Esophagus squamous epithelium (tissue), 5 donors: ENCODE data around the gene SNCB. TPM values are rescaled to one million over a fixed set of nuclear protein-coding genes. Genes with fewer than 3 reads are reported as not detected.

ENCODE experiments used
- DNase-seq: peaks from one replicate; lab custom pipeline; 2025; lab: John Stamatoyannopoulos, UW
- H3K27ac ChIP-seq, 4 donors: fragments of 200-600 bp; sonication (generic); one replicate each; pipeline ENCODE4 v1.5.1; 2016 to 2019; ENCODE audit warnings: mild to moderate bottlenecking in 1 of 4
- H3K27me3 ChIP-seq, 4 donors: fragments of 200-600 bp; sonication (generic); 1 replicate in 3 of 4; 2 replicates in 1 of 4; pipeline versions ENCODE4 v1.5.1 to v1.6.0; 2017 to 2021; ENCODE audit warnings: antibody characterized with exemption in 1 of 4
- H3K36me3 ChIP-seq, 3 donors: fragments of 200-600 bp; sonication (generic); one replicate each; pipeline ENCODE4 v1.5.1; 2016 to 2019
- H3K4me1 ChIP-seq, 3 donors: fragments of 200-600 bp; sonication (generic); one replicate each; pipeline ENCODE4 v1.5.1; 2017 to 2019
- H3K4me3 ChIP-seq, 4 donors: fragments of 200-600 bp; sonication (generic); 1 replicate in 3 of 4; 2 replicates in 1 of 4; pipeline ENCODE4 v1.5.1; 2016 to 2019; ENCODE audit warnings: mild to moderate bottlenecking in 2 of 4, moderate library complexity in 1 of 4
- H3K9me3 ChIP-seq, 3 donors: fragments of 200-600 bp; sonication (generic); one replicate each; pipeline ENCODE4 v1.5.1; 2016 to 2019
- POLR2A ChIP-seq, 4 donors: fragments of 450-650 bp; IDR thresholded peaks; one replicate each; pipeline ENCODE4 v1.6.1; 2017; ENCODE audit warnings: antibody characterized with exemption in 4 of 4, mild to moderate bottlenecking in 4 of 4, moderate library complexity in 3 of 4
- WGBS, 2 donors: methylation state at CpG; one replicate each; pipeline ENCODE4 v1.1.5; 2018; 5-methylcytosine and 5-hydroxymethylcytosine counted together
- intact Hi-C: fragments of 100-400 bp; cut with DNase I; formaldehyde crosslinking; loops from one replicate; pipeline ENCODE4 v1.15.0; 2022
- total RNA-seq, 4 donors: library from RNA; depleted of rRNA; stranded (reverse); fragments of >200 nt; gene quantifications; one replicate each; pipeline ENCODE4 v1.1.0, GENCODE V29; 2016
- TF ChIP-seq, protein P1 (sequence below), 6 experiments: fragments of 450-650 bp in 4 of 6; fragments of 200-600 bp in 2 of 6; sonication (generic) in 2 of 6; IDR thresholded peaks; one replicate each; pipeline ENCODE4 v1.5.1; 2016 to 2019; ENCODE audit warnings: antibody characterized with exemption in 6 of 6, mild to moderate bottlenecking in 4 of 6, moderate library complexity in 4 of 6
- donor health status: DM: yes; HTN: yes; CAD: no.

SNCB gene
- total RNA-seq, 4 donors from 2014 or later = not detected

DNA sequence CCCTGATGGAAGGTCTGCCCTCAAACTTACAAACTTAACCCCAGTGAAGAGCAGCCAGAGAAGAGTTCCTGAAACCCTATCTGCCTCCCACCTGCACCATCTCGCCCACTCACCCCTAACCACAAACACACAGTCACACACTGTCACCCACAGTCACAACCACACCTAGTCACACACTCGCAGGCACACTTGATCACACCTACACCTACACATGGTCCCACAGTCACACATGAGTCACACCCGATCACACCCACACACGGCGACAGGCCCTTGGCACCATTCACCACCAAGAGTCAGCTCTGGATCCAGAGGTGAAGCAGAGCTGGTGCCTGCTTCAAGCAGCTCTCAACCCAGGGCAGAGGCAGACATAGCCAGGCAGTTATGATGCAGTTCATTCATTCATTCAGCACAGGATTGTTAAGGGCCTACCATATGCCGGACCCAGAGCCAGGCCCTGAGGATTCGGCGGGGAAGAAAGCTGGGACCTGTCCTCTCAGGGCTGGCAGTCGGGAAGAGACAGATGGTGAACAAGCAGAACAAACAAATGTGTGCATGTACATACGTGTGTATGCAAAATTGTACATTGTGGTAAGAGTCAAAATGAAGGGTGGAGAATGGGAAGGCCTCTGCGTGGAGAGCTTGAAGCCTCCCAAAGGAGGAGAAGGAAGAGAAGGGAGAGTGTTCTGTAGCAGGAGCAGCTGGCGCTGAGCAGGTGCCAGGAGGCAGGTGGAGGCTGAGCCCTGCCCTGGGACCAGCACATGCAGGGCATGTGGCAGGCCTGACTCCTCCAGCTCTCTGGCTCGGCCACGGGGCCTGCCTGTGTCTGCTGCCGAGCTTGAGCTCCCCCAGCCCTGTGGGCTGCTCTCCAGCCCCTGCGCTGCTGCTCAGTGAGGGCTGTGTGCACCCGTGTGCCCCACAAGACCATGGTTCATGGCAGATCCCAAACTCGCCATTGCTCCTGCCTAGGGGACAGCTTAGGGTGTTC is 23.4 kb upstream of the SNCB start:
- Histone ChIP-seq H3K36me3 (peaks cover 8 to 48% (median 9%) of the 10 kb centered on the region in 3 donors), H3K4me3 (no peak overlapping the region), H3K27me3 (no peaks in the 10 kb centered on the region), H3K4me1 (peaks cover 24 to 57% (median 34%) of the 10 kb centered on the region in 3 donors), H3K27ac (peak overlapping the region; percentile 0 to 39 (median 10)), H3K9me3 (no peaks in the 10 kb centered on the region)
- 47 to 52% methylated on average over 10 to 14 of the region's 18 CpGs for WGBS, 2 donors
- DNase-seq = no peak
- TF ChIP-seq POLR2A (IDR thresholded peaks at IDR 0.05) = no peak
- intact Hi-C loops = no loop called here

DNA sequence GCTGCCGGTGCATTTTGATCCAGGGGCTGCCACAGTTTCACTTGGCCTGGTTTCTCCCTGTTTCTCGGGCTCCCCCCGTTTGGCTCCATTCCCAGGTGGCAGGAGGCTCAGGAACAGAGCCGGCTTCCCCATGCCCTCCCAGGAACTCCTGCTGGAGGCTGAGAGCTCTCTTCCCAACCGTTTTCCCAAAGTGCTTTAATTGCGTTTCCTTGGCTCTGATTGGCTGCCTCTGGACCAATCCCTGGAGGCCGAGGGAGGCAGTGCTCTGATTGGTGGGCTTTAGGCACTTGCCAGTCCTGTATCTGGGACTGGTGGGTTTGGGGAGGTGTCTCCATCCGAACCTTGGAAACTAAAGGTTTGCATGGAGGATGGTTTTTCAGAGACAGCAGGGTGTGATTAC is 21.8 kb upstream of the SNCB start:
- Histone ChIP-seq H3K4me3 (no peak overlapping the region), H3K27me3 (no peaks in the 10 kb centered on the region), H3K4me1 (peaks cover 27 to 60% (median 37%) of the 10 kb centered on the region in 3 donors), H3K27ac (no peak overlapping the region), H3K9me3 (no peaks in the 10 kb centered on the region), H3K36me3 (peaks cover 5 to 40% (median 8%) of the 10 kb centered on the region in 3 donors)
- intact Hi-C loops = no loop called here
- no peak for DNase-seq
- TF ChIP-seq, protein P1, sequence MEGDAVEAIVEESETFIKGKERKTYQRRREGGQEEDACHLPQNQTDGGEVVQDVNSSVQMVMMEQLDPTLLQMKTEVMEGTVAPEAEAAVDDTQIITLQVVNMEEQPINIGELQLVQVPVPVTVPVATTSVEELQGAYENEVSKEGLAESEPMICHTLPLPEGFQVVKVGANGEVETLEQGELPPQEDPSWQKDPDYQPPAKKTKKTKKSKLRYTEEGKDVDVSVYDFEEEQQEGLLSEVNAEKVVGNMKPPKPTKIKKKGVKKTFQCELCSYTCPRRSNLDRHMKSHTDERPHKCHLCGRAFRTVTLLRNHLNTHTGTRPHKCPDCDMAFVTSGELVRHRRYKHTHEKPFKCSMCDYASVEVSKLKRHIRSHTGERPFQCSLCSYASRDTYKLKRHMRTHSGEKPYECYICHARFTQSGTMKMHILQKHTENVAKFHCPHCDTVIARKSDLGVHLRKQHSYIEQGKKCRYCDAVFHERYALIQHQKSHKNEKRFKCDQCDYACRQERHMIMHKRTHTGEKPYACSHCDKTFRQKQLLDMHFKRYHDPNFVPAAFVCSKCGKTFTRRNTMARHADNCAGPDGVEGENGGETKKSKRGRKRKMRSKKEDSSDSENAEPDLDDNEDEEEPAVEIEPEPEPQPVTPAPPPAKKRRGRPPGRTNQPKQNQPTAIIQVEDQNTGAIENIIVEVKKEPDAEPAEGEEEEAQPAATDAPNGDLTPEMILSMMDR (IDR thresholded peaks at IDR 0.05) = no peak
- no peak for TF ChIP-seq POLR2A (IDR thresholded peaks at IDR 0.05)
- WGBS, 2 donors = 79 to 80% methylated on average over 6 to 7 of the region's 8 CpGs

DNA sequence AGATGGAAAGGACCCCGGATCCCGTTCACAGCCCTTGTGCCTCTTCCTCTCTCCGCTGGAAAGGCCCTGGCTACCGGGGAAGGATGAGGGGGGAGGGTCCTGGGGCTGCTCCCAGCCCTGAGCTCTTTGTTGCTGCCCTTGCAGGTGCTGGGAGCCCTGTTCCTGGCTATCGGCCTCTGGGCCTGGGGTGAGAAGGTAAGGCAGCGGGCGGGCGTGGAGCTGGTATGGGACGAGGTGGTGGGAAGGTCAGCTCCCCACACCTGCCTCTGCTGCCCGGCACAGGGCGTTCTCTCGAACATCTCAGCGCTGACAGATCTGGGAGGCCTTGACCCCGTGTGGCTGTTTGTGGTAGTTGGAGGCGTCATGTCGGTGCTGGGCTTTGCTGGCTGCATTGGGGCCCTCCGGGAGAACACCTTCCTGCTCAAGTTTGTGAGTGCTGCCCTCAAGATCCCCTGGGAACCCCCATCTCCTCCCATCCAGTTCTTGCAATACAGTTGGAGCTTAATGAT is 21.2 kb upstream of the SNCB start:
- no peak for TF ChIP-seq POLR2A (IDR thresholded peaks at IDR 0.05)
- TF ChIP-seq, protein P1 (IDR thresholded peaks at IDR 0.05) = no peak
- peaks cover 31 to 64% (median 40%) of the 10 kb centered on the region in 3 donors for H3K4me1 ChIP-seq
- intact Hi-C loops = no loop called here

DNA sequence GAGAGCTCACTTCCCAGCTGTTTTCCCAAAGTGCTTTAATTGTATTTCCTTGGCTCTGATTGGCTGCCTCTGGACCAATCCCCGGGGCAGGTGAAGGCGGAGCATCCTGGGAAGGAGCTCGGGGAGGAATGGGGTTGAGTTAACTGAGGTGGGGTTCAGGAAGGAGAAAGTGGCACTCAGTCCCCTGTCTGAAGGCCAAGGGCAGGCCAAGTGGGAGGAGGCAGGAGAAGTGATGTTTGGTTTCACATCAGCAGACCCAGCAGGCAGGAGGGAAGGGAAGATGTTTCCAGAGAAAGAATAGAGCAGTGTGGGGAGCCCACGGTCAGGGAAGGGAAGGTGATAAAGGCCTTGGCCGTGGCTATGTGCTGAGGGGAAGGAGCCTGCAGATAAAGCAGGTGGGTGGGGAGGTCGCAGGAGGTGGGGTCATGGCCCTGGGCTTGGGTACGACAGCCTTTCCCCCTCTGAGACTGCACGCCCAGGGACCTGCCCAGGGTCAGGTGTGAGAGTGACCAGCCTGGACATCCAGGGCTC is 20.1 kb upstream of the SNCB start:
- WGBS, 2 donors = 80 to 81% methylated on average over 8 of the region's 8 CpGs
- H3K4me1 ChIP-seq = peaks cover 32 to 68% (median 41%) of the 10 kb centered on the region in 3 donors
- no peak overlapping the region for H3K4me3 ChIP-seq
- no peaks in the 10 kb centered on the region for H3K9me3 ChIP-seq
- H3K27ac ChIP-seq = no peak overlapping the region
- no peaks in the 10 kb centered on the region for H3K27me3 ChIP-seq
- no peak for TF ChIP-seq POLR2A (IDR thresholded peaks at IDR 0.05)
- TF ChIP-seq, protein P1 (IDR thresholded peaks at IDR 0.05) = no peak
- H3K36me3 ChIP-seq = peaks cover 0 to 23% (median 4%) of the 10 kb centered on the region in 3 donors
- intact Hi-C loops = no loop called here
- no peak for DNase-seq

More for the DNA sequence above, 21.2 kb upstream of the SNCB start:
- no peak for DNase-seq
- H3K36me3 ChIP-seq = peaks cover 0 to 34% (median 4%) of the 10 kb centered on the region in 3 donors
- WGBS, 2 donors = 87 to 100% methylated on average over 1 to 3 of the region's 17 CpGs
- H3K27me3 ChIP-seq = no peaks in the 10 kb centered on the region
- H3K27ac ChIP-seq = no peak overlapping the region
- H3K9me3 ChIP-seq = no peaks in the 10 kb centered on the region
- no peak overlapping the region for H3K4me3 ChIP-seq

DNA sequence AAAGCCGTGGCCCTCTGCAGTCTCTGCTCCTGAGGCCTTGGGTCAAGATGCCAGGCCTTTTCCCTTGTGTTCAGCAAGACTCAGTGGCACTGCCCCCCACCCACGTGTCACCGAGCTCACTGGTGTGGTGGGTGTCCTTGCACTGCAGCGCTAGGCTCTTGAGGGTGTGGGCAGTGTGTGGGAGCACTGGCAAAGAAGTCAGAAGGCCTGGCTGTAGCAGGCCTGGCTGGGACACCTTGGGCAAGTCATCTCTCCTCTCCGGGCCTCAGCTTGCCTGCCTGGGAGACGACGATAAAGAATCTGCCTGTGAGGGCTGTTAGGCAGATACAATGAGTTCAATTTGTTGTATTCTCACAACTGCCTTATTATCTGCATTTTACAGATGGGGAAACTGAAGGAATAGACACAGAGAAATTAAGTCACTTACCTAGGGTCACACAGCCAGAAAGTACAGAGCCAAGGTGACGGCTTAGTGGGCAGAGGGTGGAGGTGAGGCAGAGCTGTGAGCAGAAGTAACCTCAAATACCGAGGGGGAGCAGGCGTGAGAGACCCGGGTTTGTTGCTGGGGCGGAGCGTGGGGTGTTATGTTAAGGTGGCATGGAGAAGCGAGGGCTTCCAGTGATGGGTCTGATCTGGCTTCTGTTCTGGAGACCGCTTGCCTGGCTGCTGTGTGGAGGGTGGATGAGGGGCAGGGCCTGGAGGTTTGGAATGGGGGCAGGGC is 18.3 kb upstream of the SNCB start:
- H3K9me3 ChIP-seq = no peaks in the 10 kb centered on the region
- no peaks in the 10 kb centered on the region for H3K27me3 ChIP-seq
- H3K27ac ChIP-seq = peak overlapping the region; percentile 71 to 85 (median 80)
- intact Hi-C loops = no loop called here
- peaks cover 0 to 8% (median 4%) of the 10 kb centered on the region in 3 donors for H3K36me3 ChIP-seq
- 71 to 74% methylated on average over 10 to 11 of the region's 15 CpGs for WGBS, 2 donors
- TF ChIP-seq, protein P1 (IDR thresholded peaks at IDR 0.05) = no peak
- TF ChIP-seq POLR2A (IDR thresholded peaks at IDR 0.05) = no peak
- DNase-seq = no peak
- peaks cover 21 to 54% (median 27%) of the 10 kb centered on the region in 3 donors for H3K4me1 ChIP-seq
- peak overlapping the region in 3 of 4 donors; percentile 65 to 82 (median 73) for H3K4me3 ChIP-seq
